ENCODE results near the gene ECPAS. TPM values are rescaled to one million over a fixed set of nuclear protein-coding genes. Genes with fewer than 3 reads are reported as not detected.
A peak's percentile ranks its signal among the peaks of the same experiment; 100 is the strongest.

ECPAS gene
- total RNA-seq, 2 donors from 2014 or later = 87.8 to 103 TPM

- peak overlapping the region; percentile 75 to 85 for H3K4me3 ChIP-seq
- 0% methylated on average over 4 of the region's 4 CpGs for WGBS
- DNase-seq (ENCODE audit: low spot score) = no peak
- no peaks in the 10 kb centered on the region for H3K36me3 ChIP-seq
- TF ChIP-seq, protein P1, sequence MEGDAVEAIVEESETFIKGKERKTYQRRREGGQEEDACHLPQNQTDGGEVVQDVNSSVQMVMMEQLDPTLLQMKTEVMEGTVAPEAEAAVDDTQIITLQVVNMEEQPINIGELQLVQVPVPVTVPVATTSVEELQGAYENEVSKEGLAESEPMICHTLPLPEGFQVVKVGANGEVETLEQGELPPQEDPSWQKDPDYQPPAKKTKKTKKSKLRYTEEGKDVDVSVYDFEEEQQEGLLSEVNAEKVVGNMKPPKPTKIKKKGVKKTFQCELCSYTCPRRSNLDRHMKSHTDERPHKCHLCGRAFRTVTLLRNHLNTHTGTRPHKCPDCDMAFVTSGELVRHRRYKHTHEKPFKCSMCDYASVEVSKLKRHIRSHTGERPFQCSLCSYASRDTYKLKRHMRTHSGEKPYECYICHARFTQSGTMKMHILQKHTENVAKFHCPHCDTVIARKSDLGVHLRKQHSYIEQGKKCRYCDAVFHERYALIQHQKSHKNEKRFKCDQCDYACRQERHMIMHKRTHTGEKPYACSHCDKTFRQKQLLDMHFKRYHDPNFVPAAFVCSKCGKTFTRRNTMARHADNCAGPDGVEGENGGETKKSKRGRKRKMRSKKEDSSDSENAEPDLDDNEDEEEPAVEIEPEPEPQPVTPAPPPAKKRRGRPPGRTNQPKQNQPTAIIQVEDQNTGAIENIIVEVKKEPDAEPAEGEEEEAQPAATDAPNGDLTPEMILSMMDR (IDR thresholded peaks at IDR 0.05) = no peak
- TF ChIP-seq POLR2A (IDR thresholded peaks at IDR 0.05) (no peak), POLR2AphosphoS5 (IDR thresholded peaks at IDR 0.05) (no peak)
- H3K27ac ChIP-seq = peak overlapping the region; percentile 98 to 99
- intact Hi-C loops (cut with DNase I) = loop anchor here (5.0 kb wide), 1 partner anchor 43 kb away; the partner anchor contains the start of gene ZNF483
- no peaks in the 10 kb centered on the region for H3K9me3 ChIP-seq
- peaks cover 4% of the 10 kb centered on the region for H3K4me1 ChIP-seq (replicated peaks)
- H3K27me3 ChIP-seq (replicated peaks; ENCODE audit: insufficient read depth) = no peaks in the 10 kb centered on the region
Measured at GRCh38 chr9:111484572-111484894, 350 bp upstream of the ECPAS start.

- Histone ChIP-seq H3K27me3 (replicated peaks; ENCODE audit: insufficient read depth) (no peaks in the 10 kb centered on the region), H3K9me3 (no peaks in the 10 kb centered on the region), H3K27ac (peak overlapping the region; percentile 98 to 99), H3K36me3 (no peaks in the 10 kb centered on the region), H3K4me3 (peak overlapping the region; percentile 75 to 85), H3K4me1 (replicated peaks) (peaks cover 4% of the 10 kb centered on the region)
- no peak for TF ChIP-seq POLR2AphosphoS5 (IDR thresholded peaks at IDR 0.05)
- no peak for DNase-seq (ENCODE audit: low spot score)
- under 1% methylated on average over 57 of the region's 78 CpGs for WGBS
- intact Hi-C loops (cut with DNase I) = loop anchor here (5.0 kb wide), 1 partner anchor 44 kb away; the partner anchor contains the start of gene ZNF483
Measured at GRCh38 chr9:111483439-111483857, 735 bp downstream of the ECPAS start.

DNA sequence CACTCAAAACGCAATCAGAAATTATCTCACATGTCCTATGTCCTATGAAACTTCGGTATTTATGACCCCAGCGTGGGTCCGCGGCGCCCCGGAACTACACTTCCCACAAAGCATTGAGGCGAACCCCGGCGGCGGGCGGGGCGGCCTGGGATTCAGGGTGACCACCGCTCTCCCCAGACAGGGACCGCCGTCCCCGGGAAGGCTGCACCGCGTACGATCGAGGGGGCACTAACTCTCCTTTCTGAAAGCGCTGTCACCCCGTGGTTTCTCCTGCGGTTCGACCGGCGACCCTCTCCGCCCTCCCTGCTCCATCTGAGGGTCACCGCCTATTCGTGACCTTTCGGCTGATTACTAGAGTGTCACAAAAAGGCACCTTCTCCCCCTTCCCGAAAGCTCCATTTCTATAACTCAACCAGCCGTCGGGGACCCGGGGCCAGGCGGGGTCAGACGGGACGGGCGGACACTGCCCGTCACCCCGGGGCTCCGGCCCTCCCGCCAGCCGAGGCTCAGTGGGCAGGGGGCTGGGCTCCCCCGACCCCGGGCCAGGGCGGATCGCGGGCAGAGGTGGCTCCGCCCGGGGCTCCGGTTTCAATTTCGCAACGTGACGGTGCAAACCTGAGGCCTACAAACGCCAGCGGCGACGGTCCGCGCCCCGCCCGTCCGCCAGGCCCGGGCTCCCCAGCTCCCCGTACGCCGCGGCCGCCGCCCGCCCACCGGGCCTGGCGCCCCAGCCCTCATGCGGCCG is 1.3 kb downstream of the ECPAS start:
- Histone ChIP-seq H3K27me3 (replicated peaks; ENCODE audit: insufficient read depth) (no peaks in the 10 kb centered on the region), H3K27ac (peak overlapping the region; percentile 98 to 99), H3K9me3 (no peaks in the 10 kb centered on the region), H3K4me3 (peak overlapping the region; percentile 75 to 85), H3K36me3 (no peaks in the 10 kb centered on the region), H3K4me1 (replicated peaks) (peaks cover 4% of the 10 kb centered on the region)
- DNase-seq (ENCODE audit: low spot score) = peak; percentile 74
- intact Hi-C loops (cut with DNase I) = loop anchor here (5.0 kb wide), 1 partner anchor 44 kb away; the partner anchor contains the start of gene ZNF483
- WGBS = under 1% methylated on average over 62 of the region's 76 CpGs
- TF ChIP-seq POLR2AphosphoS5 (IDR thresholded peaks at IDR 0.05) (peak; percentile 25), POLR2A (IDR thresholded peaks at IDR 0.05) (peak; percentile 53)
- TF ChIP-seq, protein P1 (IDR thresholded peaks at IDR 0.05) = no peak

- WGBS = 8% methylated on average over 13 of the region's 13 CpGs
- H3K9me3 ChIP-seq = no peaks in the 10 kb centered on the region
- no peak for TF ChIP-seq POLR2A (IDR thresholded peaks at IDR 0.05)
- TF ChIP-seq POLR2AphosphoS5 (IDR thresholded peaks at IDR 0.05) = peak; percentile 80
- TF ChIP-seq, protein P1 (IDR thresholded peaks at IDR 0.05) = peak in 1 of 4 experiments; percentile 6
- peak overlapping the region; percentile 75 to 85 for H3K4me3 ChIP-seq
- H3K36me3 ChIP-seq = no peaks in the 10 kb centered on the region
- H3K4me1 ChIP-seq (replicated peaks) = peaks cover 4% of the 10 kb centered on the region
- no peaks in the 10 kb centered on the region for H3K27me3 ChIP-seq (replicated peaks; ENCODE audit: insufficient read depth)
- intact Hi-C loops (cut with DNase I) = loop anchor here (5.0 kb wide), 1 partner anchor 45 kb away; the partner anchor contains the start of gene ZNF483
- H3K27ac ChIP-seq = peak overlapping the region; percentile 98 to 99
- DNase-seq (ENCODE audit: low spot score) = peak; percentile 49
Measured at GRCh38 chr9:111481885-111482636, 2.1 kb downstream of the ECPAS start.

DNA sequence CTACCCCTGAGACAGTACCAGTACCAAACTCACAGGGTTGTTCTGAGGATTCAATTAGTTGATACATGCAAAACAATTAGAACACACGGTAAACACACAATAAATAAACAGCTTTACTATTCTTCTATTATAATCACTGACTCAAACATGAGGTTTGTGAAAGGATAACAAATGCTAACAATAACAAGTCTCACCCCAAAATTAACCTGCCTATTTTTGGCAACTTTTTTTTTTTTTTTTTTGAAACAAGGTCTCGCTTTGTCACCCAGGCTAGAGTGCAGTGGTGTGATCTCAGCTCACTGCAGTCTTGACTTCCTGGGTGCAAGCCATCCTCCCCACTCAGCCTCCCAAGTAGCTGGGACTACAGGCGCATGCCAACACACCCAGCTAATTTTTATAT is 6.5 kb downstream of the ECPAS start:
- Histone ChIP-seq H3K9me3 (no peaks in the 10 kb centered on the region), H3K4me1 (replicated peaks) (no peaks in the 10 kb centered on the region), H3K27me3 (replicated peaks; ENCODE audit: insufficient read depth) (no peaks in the 10 kb centered on the region), H3K27ac (no peak overlapping the region), H3K4me3 (no peak overlapping the region), H3K36me3 (no peaks in the 10 kb centered on the region)
- no peak for DNase-seq (ENCODE audit: low spot score)
- intact Hi-C loops (cut with DNase I) = no loop called here
- TF ChIP-seq POLR2A (IDR thresholded peaks at IDR 0.05) (no peak), POLR2AphosphoS5 (IDR thresholded peaks at IDR 0.05) (no peak)
- TF ChIP-seq, protein P1 (IDR thresholded peaks at IDR 0.05) = no peak
- WGBS = 95% methylated on average over 3 of the region's 3 CpGs
